HG03521 (cell line): ENCODE measurements around the gene GRWD1.
A peak's percentile ranks its signal among the peaks of the same experiment; 100 is the strongest.

Experiments used
- ATAC-seq: cut with Tn5 transposase; IDR thresholded peaks from one replicate; pipeline ENCODE4 v1.9.1; 2021; ENCODE audit warnings: mild to moderate bottlenecking, moderate library complexity; ENCODE audit not compliant: unreplicated experiment

The GRWD1 gene

GRCh38 chr19:48445606-48446481 is at the start of gene GRWD1:
GRWD1 (plus strand) TSS chr19:48445983; CDS start chr19:48446006, 23 bp downstream.
- ATAC-seq = peak; percentile 89

- ATAC-seq = no peak
Observed at GRCh38 chr19:48396016-48396823, 49.6 kb upstream of the GRWD1 start.

GRCh38 chr19:48396824-48397176 is 49.0 kb upstream of the GRWD1 start:
- ATAC-seq = no peak

- no peak for ATAC-seq
Observed at GRCh38 chr19:48397263-48398101, 48.3 kb upstream of the GRWD1 start.

GRCh38 chr19:48398102-48398374 is 47.7 kb upstream of the GRWD1 start:
- ATAC-seq = no peak

GRCh38 chr19:48398375-48399235 is 47.2 kb upstream of the GRWD1 start:
- ATAC-seq = peak; percentile 61

DNA sequence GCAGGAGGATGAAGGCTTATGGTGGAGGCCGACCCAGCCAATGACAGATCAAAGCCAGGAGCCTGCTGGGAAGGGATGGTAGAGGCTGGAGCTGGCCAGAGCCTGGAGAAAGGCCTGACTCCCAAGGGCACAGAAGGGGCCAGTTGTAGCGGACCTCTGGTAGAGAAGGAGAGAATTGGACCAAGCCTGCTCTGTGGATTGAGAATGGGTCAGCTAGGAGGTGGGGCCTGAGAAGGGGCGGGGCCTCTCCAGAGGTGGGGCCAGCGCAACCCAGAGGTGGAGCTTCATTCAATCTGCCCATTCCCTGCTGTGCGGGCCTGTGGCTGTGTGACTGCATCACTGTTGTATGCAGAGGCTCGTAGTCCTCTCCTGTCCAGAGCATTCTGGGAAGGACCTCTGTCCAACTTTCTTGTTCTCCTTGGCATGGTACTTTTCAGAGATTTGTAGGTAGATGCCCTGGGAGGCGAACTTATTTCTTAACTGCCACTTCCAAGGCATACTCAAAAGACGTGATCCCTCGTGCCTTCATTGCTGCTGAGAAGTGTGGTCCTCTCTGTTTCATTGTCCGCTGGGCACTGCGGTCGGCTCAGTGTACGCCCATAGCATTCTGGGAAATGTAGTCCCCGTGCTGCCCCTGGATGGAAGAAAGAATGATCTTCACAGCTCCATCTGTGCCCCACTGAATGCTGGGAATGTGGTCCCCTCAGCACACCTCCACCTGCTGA is 45.6 kb upstream of the GRWD1 start:
- no peak for ATAC-seq

DNA sequence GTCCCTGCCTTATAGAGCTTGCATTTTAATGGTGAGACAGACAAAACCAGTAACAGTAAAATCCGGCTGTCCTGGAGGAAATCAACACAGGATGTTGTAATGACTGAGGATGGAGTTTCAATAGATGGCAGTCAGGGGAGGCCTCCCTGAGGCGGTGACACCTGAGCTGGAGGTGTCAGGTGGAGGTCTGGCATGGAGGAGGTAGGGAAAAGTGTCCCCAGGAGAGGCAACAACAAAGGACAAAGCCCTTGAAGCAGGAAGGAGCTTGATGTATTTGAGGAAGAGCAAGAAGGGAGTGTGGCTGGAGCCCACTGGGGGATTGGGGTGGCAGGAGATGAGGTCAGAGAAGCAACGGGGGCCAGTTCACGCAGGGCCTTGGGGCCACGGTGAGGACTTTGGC is 44.5 kb upstream of the GRWD1 start:
- ATAC-seq = no peak

GRCh38 chr19:48403606-48404005 is 42.2 kb upstream of the GRWD1 start:
- peak; percentile 48 for ATAC-seq

DNA sequence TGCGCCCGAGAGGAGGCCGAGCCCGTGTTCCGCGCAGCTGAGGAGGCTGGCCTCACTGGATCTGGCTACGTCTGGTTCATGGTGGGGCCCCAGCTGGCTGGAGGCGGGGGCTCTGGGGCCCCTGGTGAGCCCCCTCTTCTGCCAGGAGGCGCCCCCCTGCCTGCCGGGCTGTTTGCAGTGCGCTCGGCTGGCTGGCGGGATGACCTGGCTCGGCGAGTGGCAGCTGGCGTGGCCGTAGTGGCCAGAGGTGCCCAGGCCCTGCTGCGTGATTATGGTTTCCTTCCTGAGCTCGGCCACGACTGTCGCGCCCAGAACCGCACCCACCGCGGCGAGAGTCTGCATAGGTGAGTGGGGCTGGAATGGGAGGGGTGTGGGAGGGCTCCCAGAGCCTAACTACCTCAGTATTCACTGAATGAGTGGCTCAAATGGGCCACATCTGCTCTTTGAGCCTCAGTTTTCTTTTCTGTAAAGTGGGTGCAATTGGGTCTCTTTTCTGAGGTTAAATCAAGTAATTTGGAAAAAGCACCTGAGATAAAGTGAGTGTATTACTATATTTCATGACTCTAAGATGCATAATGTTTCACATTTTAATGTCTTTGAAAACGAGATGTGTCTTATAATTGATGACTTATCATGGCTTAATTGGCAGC is 40.6 kb upstream of the GRWD1 start:
- no peak for ATAC-seq

- ATAC-seq = no peak
Observed at GRCh38 chr19:48405850-48406249, 39.9 kb upstream of the GRWD1 start.

GRCh38 chr19:48413879-48414587 is 31.8 kb upstream of the GRWD1 start:
- ATAC-seq = no peak

GRCh38 chr19:48415395-48415794 is 30.4 kb upstream of the GRWD1 start:
- no peak for ATAC-seq

DNA sequence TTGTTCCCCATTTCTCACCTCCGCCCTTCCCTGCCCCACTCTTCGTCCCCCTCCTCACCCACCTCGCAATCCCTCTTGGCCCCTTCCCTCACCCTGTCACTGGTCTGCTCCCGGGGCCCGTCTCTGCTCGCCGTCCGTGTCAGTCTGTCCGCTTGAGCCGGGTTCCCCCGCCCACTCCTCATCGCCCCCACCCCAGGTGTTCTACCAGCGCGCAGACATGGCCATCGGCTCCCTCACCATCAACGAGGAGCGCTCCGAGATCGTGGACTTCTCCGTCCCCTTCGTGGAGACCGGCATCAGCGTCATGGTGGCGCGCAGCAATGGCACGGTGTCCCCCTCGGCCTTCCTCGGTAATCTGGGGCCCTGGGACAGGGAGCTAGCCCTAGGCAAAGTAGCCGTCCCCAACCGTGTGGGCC is 30.0 kb upstream of the GRWD1 start:
- no peak for ATAC-seq

GRCh38 chr19:48417421-48417820 is 28.4 kb upstream of the GRWD1 start:
- ATAC-seq = no peak

- no peak for ATAC-seq
Observed at GRCh38 chr19:48418317-48419064, 27.3 kb upstream of the GRWD1 start.

DNA sequence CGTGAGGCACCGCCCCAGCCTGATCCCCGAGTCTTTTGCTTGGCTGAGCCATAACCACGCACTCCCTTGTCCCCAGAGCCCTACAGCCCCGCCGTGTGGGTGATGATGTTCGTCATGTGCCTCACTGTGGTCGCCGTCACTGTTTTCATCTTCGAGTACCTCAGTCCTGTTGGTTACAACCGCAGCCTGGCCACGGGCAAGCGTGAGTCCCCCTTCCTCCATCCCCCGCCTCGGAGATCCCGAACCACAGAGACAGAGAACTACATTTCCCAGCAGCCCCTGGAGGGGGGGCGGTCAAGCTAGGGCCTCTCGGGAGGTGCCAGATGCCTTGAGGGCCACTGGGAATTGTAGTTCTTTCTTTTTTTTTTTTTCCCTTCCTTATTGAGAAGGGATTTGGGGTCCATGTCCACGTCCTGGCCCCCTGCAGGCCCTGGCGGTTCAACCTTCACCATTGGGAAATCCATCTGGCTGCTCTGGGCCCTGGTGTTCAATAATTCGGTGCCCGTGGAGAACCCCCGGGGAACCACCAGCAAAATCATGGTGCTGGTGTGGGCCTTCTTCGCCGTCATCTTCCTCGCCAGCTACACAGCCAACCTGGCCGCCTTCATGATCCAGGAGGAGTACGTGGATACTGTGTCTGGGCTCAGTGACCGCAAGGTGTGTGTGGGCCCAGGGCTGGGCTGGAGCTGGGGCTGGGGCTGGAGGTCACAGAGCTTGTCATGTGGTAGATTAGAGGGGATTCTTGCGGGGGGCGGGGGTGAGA is 26.4 kb upstream of the GRWD1 start:
- ATAC-seq = peak; percentile 62
